Lower lobe of right lung (tissue), 2 donors: ENCODE results near the gene WRNIP1. TPM values are rescaled to one million over a fixed set of nuclear protein-coding genes. Genes with fewer than 3 reads are reported as not detected.

ENCODE experiments used
- ATAC-seq, 2 donors: fragments of 200-7000 bp; cut with Tn5 transposase; one replicate each; pipeline ENCODE4 v1.9.1; 2020 to 2022; ENCODE audit warnings: mild to moderate bottlenecking in 2 of 2, moderate library complexity in 2 of 2
- DNase-seq: peaks from one replicate; pipeline ENCODE4 v3.0.0-alpha.2; 2020
- H3K27ac ChIP-seq: fragments of 200-600 bp; one replicate; pipeline ENCODE4 v1.8.0; 2022
- H3K27me3 ChIP-seq: fragments of 200-600 bp; one replicate; pipeline ENCODE4 v1.8.0; 2022; ENCODE audit warnings: low read depth
- H3K36me3 ChIP-seq: fragments of 200-600 bp; one replicate; pipeline ENCODE4 v1.8.0; 2022; ENCODE audit warnings: mild to moderate bottlenecking
- H3K4me1 ChIP-seq: fragments of 200-600 bp; one replicate; pipeline ENCODE4 v1.8.0; 2022
- H3K4me3 ChIP-seq: fragments of 200-600 bp; one replicate; pipeline ENCODE4 v1.8.0; 2022; ENCODE audit warnings: mild to moderate bottlenecking
- H3K9me3 ChIP-seq: fragments of 200-600 bp; one replicate; pipeline ENCODE4 v1.8.0; 2022
- CTCF ChIP-seq: fragments of 200-600 bp; IDR thresholded peaks from one replicate; pipeline ENCODE4 v1.8.0; 2022; ENCODE audit warnings: antibody characterized with exemption, mild to moderate bottlenecking
- intact Hi-C: fragments of 100-400 bp; cut with DNase I; formaldehyde crosslinking; loops from one replicate; pipeline ENCODE4 v1.11.0; 2022
- total RNA-seq: library from RNA; stranded (reverse); fragmentation: NEBNext Ultra II Directional; extraction: Animal tissue kit (Norgen Biotek cat#: 25700); gene quantifications from one replicate; pipeline ENCODE4 v1.2.1, GENCODE V29; 2021
- donor health status: DM: no; HTN: yes; CAD: no; lungs with severe emphysema.

The WRNIP1 gene
- total RNA-seq, 1 donor from 2014 or later = 45.1 TPM

- DNase-seq (peak; percentile 53), ATAC-seq (no peak)
- peak overlapping the region; percentile 62 for H3K4me3 ChIP-seq
- no peaks in the 10 kb centered on the region for H3K36me3 ChIP-seq
- H3K27me3 ChIP-seq = no peaks in the 10 kb centered on the region
- TF ChIP-seq CTCF = no peak
- peak overlapping the region; percentile 96 for H3K27ac ChIP-seq
- intact Hi-C loops = no loop called here
- peaks cover 27% of the 10 kb centered on the region for H3K4me1 ChIP-seq
- H3K9me3 ChIP-seq = no peaks in the 10 kb centered on the region
Measured at GRCh38 chr6:2763876-2764540, 1.2 kb upstream of the WRNIP1 start.

DNA sequence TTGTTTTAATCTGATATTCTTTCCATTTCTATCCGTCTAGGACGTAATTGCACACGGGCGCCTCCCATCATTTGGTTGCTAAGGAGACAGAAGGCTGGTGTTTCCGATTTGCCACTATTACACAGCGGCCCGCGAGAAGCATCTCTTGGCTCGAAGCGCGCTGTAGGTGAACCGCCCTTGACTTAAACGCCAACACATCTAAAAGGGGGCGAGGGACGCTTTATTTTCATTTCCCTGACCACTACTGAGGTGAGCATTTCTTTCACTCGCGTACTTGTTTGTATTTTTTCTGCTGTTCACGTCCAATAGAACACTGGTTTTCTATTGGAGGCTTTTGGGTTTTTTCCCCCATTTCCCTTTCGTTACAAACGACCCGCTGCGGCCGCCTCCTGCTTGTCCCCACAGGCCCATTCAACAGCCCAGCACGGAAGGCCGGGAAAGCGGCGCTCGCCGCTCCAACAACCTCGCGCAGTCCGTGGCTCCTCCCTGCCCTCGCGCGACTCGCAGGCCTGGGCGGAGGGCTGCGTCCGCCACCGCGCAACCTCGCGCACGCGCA lies 505 bp upstream of the WRNIP1 start:
- H3K27me3 ChIP-seq = no peaks in the 10 kb centered on the region
- H3K27ac ChIP-seq = peak overlapping the region; percentile 96
- TF ChIP-seq CTCF = no peak
- peaks cover 32% of the 10 kb centered on the region for H3K4me1 ChIP-seq
- peak; percentile 67 for DNase-seq
- no peaks in the 10 kb centered on the region for H3K36me3 ChIP-seq
- intact Hi-C loops = no loop called here
- no peaks in the 10 kb centered on the region for H3K9me3 ChIP-seq
- peak overlapping the region; percentile 62 for H3K4me3 ChIP-seq
- peak; percentile 92 for ATAC-seq

DNA sequence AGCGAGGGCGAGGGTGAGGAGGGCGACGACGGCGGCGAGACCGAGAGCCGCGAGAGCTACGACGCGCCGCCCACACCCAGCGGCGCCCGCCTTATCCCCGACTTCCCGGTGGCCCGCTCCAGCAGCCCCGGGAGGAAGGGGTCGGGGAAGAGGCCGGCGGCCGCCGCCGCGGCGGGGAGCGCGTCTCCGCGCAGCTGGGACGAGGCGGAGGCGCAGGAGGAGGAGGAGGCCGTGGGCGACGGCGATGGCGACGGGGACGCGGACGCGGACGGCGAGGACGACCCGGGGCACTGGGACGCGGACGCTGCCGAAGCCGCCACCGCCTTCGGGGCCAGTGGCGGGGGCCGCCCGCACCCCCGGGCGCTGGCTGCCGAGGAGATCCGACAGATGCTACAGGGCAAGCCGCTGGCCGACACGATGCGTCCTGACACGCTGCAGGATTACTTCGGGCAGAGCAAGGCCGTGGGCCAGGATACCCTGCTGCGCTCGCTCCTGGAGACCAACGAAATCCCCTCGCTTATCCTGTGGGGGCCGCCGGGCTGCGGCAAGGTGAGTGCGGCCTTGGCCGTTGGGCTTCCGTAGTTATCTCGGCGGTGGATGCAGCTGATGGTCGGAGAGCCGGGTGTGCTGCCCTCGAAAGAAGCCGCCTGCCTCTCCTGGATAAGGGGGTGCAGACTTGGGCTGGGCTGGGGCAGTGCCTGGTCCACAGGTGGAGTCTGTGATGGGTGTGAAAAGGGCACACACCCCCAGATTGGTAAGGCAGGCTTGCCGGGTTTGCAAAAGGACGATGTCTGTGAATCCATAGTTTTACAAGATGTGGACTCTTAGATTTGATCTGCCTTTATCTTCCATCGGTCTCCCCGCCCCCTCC lies 938 bp downstream of the WRNIP1 start:
- intact Hi-C loops = no loop called here
- peaks cover 47% of the 10 kb centered on the region for H3K4me1 ChIP-seq
- peak; percentile 34 to 50 for ATAC-seq

DNA sequence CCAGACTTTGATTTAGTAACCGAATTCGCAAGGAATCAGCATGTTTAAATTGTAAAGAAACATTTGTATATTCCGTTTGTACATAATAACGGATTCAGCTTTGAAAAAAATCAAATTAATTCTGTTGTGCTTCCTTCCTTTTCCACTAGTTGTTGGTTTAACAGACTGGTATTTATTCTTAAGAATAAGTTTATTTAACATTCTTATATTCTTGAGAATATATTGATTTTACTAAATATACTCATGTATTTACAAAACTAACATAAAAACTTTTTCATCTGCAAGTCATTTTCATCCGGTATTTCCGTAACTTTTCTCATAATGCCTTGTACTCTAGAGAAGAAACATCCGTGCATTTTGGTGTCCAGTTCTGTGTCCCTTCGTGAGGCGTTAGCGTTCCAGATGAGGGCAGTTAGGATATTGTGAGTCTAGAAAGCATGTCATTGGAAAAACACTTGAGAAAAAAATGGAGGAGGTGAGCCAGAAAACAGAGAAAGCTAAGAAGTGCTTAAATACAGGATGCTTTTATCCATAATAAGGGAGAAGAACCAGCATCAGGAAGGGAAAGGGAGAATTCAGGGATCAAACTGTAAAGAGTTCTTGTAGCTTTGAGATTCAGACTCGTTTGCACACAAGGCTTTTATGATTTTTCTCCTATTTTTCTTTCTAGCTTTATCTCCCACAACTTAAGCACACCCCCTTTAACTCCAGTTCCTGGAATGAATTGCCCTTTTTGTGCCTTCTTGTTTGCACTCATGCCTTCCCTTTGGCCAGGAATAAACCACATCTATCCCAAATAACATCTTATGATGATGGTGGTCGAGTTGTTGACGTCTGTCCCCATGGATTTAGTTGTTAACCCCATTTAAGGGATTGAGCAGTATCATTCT lies 1.8 kb downstream of the WRNIP1 start:
- intact Hi-C loops = no loop called here
- Histone ChIP-seq H3K4me3 (peak overlapping the region; percentile 87), H3K27me3 (no peaks in the 10 kb centered on the region), H3K9me3 (no peaks in the 10 kb centered on the region), H3K27ac (peak overlapping the region; percentile 96), H3K4me1 (peaks cover 54% of the 10 kb centered on the region), H3K36me3 (peaks cover 18% of the 10 kb centered on the region)
- ATAC-seq (no peak), DNase-seq (no peak)
- TF ChIP-seq CTCF = no peak

More for the DNA sequence above, 938 bp downstream of the WRNIP1 start:
- no peak for TF ChIP-seq CTCF
- Histone ChIP-seq H3K27ac (peak overlapping the region; percentile 96), H3K36me3 (peaks cover 10% of the 10 kb centered on the region), H3K27me3 (no peaks in the 10 kb centered on the region), H3K9me3 (no peaks in the 10 kb centered on the region), H3K4me3 (peak overlapping the region; percentile 87)
- peak; percentile 75 for DNase-seq
